ENCODE measurements around the gene TTC1.
"Not testable (repeated sequence)": the region's sequence is repeated elsewhere in the genome, so short reads cannot be mapped to it uniquely, and the experiment has no call there.

Gene TTC1
- long read RNA-seq, donor 1, transcript TTC1-201 (8 exons, 1,467 nt), result major isoform, 15 of 100 reads
- long read RNA-seq, donor 1, partial matches to known transcripts, result 81 of 100 reads
- long read RNA-seq, donor 1, other reads (novel, unspliced or antisense), result 0 of 100 reads
- long read RNA-seq, donor 2, transcript TTC1-201 (8 exons, 1,467 nt), result major isoform, 5 of 18 reads
- long read RNA-seq, donor 2, partial matches to known transcripts, result 10 of 18 reads
- long read RNA-seq, donor 2, other reads (novel, unspliced or antisense), result 0 of 18 reads
- long read RNA-seq, donor 3, transcript TTC1-201 (8 exons, 1,467 nt), result major isoform, 6 of 29 reads
- long read RNA-seq, donor 3, partial matches to known transcripts, result 20 of 29 reads
- long read RNA-seq, donor 3, other reads (novel, unspliced or antisense), result 0 of 29 reads
- long read RNA-seq, donor 4, transcript TTC1-201 (8 exons, 1,467 nt), result major isoform, 6 of 48 reads
- long read RNA-seq, donor 4, partial matches to known transcripts, result 38 of 48 reads
- long read RNA-seq, donor 4, other reads (novel, unspliced or antisense), result 0 of 48 reads
- long read RNA-seq, donor 5, transcript TTC1-201 (8 exons, 1,467 nt), result major isoform, 11 of 33 reads
- long read RNA-seq, donor 5, partial matches to known transcripts, result 19 of 33 reads
- long read RNA-seq, donor 5, other reads (novel, unspliced or antisense), result 0 of 33 reads
- long read RNA-seq, donor 6, transcript TTC1-201 (8 exons, 1,467 nt), result major isoform, 5 of 32 reads
- long read RNA-seq, donor 6, partial matches to known transcripts, result 23 of 32 reads
- long read RNA-seq, donor 6, other reads (novel, unspliced or antisense), result 0 of 32 reads
- long read RNA-seq, donor 7, transcript TTC1-201 (8 exons, 1,467 nt), result major isoform, 13 of 134 reads
- long read RNA-seq, donor 7, partial matches to known transcripts, result 116 of 134 reads
- long read RNA-seq, donor 7, other reads (novel, unspliced or antisense), result 0 of 134 reads
- long read RNA-seq, donor 8, transcript TTC1-201 (8 exons, 1,467 nt), result major isoform, 10 of 35 reads
- long read RNA-seq, donor 8, partial matches to known transcripts, result 21 of 35 reads
- long read RNA-seq, donor 8, other reads (novel, unspliced or antisense), result 0 of 35 reads

GRCh38 chr5:160008877-160009590 lies at the start of gene TTC1:
Gene TTC1, plus strand, starts transcription at chr5:160009139. Its CDS starts 1,390 bp downstream, at chr5:160010529.
- DNase-seq, result peak; percentile 83

- no peak for DNase-seq
Measured at GRCh38 chr5:159961176-159962160, 47.5 kb upstream of the TTC1 start.

GRCh38 chr5:159962214-159962613 lies 46.7 kb upstream of the TTC1 start:
- DNase-seq, result no peak

GRCh38 chr5:159963935-159964334 lies 45.0 kb upstream of the TTC1 start:
- DNase-seq, result no peak

- peak; percentile 36 for DNase-seq
Measured at GRCh38 chr5:159965031-159965837, 43.7 kb upstream of the TTC1 start.

- not testable (repeated sequence) for DNase-seq
Measured at GRCh38 chr5:159965838-159966128, 43.2 kb upstream of the TTC1 start.

- DNase-seq, result no peak
Measured at GRCh38 chr5:159969966-159970365, 39.0 kb upstream of the TTC1 start.

- DNase-seq, result no peak
Measured at GRCh38 chr5:159971038-159971437, 37.9 kb upstream of the TTC1 start.

GRCh38 chr5:159971514-159971913 lies 37.4 kb upstream of the TTC1 start:
- DNase-seq, result peak; percentile 22

- DNase-seq, result peak; percentile 64
Measured at GRCh38 chr5:159971931-159972461, 36.9 kb upstream of the TTC1 start.

- peak; percentile 38 for DNase-seq
Measured at GRCh38 chr5:159972538-159973362, 36.2 kb upstream of the TTC1 start.

GRCh38 chr5:159975462-159976019 lies 33.4 kb upstream of the TTC1 start:
- DNase-seq, result no peak

GRCh38 chr5:159976921-159977320 lies 32.0 kb upstream of the TTC1 start:
- no peak for DNase-seq

GRCh38 chr5:159978358-159978757 lies 30.6 kb upstream of the TTC1 start:
- DNase-seq, result no peak

- no peak for DNase-seq
Measured at GRCh38 chr5:159982421-159983173, 26.3 kb upstream of the TTC1 start.

- DNase-seq, result peak; percentile 74
Measured at GRCh38 chr5:159987031-159987674, 21.8 kb upstream of the TTC1 start.

GRCh38 chr5:159990506-159990905 lies 18.4 kb upstream of the TTC1 start:
- no peak for DNase-seq
